GM21528 (cell line): ENCODE data around the gene ZNHIT3.
A peak's percentile ranks its signal among the peaks of the same experiment; 100 is the strongest.
"Not testable (repeated sequence)": the region's sequence is repeated elsewhere in the genome, so short reads cannot be mapped to it uniquely, and the experiment has no call there.

Source experiments
- ATAC-seq: cut with Tn5 transposase; IDR thresholded peaks from one replicate; pipeline ENCODE4 v1.9.1; 2021; ENCODE audit warnings: mild to moderate bottlenecking, moderate library complexity; ENCODE audit not compliant: unreplicated experiment, low FRiP score

ZNHIT3 gene

DNA sequence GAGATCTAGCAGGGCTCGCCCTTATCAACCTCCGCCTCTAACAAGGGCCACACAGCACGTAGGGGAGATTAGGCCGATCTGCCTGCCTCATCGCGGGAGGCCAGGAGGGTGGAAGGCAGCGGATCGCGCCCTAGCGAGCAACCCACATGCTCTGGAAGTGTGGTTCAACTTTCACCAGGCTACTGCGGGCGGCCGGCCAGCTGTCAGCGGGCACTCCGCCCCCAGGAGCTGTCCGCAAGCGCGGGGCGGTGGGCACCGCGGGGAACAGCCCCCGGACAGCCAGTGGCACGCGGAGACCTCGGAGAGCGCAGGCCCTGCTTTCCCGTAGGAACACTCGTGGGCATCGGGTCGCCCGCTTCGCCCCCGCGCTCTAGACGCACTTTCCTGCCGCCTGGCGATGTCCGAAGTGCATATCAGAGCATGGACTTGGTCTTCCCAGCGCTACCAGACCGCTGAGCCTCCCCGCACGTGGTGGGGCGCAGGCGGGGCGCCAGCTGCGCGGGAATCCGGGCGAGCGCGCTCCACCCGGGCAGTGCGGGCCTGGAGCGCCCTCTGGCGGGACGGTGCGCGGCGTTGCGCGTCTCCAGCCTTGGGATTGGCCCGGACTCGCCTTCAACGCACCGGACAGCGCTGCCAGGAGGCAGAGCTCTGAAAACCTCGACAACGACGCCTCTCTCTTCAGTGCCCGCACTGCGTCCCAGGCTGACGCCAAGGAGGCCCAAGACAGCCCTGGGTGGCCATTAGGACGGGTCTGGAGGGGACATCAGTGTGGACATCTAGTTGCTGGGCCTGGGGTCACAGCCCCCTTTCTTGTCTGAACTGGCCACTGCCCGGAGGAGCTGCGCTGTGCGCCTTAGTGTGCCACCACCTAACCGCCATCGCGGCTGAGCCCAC is 3.6 kb upstream of the ZNHIT3 start:
- no peak for ATAC-seq

DNA sequence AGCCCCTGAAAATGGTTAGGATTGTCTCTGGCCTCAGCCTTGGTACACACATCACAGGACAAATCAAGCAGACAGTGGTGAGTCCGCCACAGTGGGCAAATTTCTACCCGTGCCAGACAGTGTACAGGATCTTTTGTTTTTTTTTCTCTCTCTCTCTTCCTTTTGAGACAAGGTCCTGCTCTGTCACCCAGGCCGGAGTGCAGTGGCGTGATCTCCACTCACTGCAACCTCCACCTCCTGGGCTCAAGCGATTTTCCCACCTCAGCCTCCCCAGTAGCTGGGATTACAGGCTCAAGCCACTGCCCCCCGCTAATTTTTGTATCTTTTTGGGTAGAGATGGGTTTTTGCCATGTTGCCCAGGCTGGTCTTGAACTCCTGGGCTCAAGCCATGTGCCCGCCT is 2.5 kb upstream of the ZNHIT3 start:
- ATAC-seq: not testable (repeated sequence)

DNA sequence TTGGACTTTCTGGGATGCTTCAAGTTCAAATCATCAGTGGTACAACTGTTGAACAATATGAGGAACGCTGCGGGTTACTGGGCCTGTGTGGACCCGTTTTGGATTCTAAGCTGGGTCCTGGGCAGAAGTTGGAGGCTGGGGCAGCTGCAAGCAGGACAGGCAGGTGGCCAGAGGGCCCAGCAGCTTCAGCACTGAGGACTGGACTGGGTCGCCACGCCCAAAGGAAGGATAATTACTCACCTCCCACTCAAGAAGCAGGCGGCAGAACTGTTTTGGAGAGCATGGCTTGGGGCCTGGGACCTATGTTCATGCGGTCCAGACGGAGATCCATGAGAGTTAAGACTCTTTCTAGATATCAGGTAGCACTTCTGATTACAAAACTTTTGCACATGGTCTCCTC is 1.5 kb upstream of the ZNHIT3 start:
- no peak for ATAC-seq

DNA sequence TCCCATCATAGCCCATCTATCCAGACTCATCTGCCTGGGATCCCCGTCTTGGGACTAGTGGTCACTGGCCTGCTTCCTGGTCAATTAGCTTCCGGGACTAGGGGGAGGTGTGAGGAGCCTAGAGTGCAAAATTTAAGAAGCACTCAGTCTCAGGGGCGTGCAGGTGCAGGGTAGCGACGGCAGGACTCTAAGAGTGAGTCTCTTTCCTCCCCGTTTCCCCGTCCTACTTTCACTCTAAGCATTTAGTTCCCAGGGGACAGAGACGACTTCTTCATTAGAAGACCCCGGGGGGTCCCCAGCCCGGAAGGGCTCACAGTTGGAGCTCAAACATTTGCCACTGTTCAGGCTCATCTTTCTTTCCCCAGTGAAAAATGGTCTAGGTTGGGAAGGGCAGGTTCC is 677 bp upstream of the ZNHIT3 start:
- ATAC-seq: peak; percentile 12

DNA sequence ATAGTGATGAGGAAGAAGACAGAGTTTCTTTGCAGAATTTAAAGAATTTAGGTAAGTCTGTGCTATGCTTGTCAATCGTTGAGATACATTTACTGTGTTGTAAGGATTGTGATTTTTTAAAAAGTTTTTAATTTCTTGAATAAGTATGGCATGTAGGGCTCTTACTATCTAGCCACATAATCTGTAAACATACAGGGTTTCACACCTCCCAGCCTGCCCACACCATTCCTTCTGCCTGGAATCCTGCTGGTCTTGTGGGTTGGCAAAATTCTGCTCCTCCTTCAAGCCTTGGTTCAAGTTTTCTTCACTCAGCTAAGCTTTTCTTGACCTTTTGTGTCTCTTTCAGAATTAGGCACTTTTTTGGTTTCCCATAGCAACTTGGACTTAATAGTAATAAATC is 7.5 kb downstream of the ZNHIT3 start:
- no peak for ATAC-seq

DNA sequence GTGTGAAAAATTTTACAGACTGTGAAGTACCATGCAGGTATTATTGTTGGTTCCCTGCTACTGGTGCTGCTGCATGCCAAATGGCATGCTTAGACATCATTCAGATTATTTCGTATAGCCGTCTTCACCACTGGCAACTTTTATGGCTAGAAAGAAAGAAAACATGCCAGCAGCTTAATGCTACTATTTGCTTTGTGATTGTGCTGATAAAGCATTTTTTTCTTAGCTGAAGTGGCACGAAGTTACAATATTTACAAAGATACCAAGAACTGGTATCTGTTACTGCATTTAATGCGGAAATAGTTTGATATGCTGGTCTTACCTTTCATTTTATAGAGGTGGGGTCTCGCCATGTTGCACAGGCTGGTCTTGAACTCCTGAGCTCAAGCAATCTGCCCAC is 8.2 kb downstream of the ZNHIT3 start:
- ATAC-seq: no peak

DNA sequence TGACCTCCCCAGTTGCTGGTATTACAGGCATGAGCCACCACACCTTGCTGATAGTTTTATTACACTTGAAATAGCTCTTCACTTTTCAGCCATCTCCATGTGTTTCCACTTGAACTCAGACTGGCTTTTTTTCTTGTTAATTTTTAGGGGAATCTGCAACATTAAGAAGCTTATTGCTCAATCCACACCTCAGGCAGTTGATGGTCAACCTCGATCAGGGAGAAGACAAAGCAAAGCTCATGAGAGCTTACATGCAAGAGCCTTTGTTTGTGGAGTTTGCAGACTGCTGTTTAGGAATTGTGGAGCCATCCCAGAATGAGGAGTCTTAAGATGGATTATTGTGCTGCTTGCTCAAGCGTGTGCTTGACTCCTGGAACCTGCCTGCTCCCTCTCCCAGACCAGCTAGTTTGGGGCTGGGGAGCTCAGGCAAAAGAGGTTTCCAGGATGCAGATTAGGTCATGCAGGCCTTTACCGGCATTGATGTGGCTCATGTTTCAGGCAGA is 8.6 kb downstream of the ZNHIT3 start:
- no peak for ATAC-seq

DNA sequence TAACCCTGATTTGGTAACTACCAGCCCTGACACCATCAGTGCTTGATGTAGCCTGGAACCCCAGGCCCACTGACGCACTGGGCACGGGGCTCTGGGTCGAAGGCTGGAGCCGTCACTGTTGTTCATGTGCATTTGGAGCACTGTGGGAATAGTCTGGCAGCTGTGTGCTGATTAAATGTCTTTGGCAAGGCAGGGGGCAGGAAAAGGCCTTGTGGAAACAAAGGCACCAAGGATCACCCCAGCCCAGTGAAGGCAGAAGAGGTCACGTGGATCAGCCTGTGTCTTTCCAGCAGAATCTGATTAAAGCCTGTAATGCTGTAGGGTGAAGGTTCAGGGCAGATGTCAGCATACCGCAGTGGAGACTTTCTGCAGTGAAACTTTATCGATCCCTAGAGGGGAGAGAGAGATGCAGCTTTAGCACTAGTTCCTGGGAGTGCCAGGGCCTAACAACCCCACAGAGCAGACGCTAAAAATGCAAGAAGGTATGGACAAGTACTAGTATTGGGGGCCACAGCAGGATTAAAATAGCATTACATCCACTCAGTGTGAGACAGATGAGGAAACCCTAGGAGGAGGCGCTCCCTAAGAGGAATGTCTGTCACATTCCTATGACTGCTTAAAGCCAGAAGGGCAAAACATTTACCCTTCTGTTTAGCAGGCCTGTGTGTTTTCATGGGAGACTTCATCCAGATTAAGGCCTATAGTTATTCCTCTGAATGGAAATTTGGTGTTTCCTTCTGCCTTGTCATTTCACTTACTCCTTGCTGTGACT is 9.7 kb downstream of the ZNHIT3 start:
- no peak for ATAC-seq

DNA sequence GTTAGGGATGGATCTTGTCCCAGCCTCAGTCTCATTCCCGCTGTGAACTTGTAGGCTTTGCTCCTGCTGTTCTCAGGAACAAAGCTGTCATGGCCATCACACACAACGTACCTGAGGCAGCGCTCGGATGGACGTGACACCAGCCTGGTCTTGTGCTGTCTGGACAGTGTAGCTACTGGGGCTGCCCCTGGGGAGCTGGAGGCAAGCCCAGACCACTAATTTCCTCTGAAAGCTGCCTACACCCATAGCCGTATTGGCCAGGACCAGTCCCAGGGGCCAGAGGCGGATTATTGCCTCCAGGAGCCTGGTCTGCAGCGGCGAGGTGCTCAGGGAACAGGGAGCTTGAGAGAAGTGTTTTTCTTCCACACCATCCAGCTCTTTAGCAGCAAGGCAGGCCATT is 11.7 kb downstream of the ZNHIT3 start:
- no peak for ATAC-seq

DNA sequence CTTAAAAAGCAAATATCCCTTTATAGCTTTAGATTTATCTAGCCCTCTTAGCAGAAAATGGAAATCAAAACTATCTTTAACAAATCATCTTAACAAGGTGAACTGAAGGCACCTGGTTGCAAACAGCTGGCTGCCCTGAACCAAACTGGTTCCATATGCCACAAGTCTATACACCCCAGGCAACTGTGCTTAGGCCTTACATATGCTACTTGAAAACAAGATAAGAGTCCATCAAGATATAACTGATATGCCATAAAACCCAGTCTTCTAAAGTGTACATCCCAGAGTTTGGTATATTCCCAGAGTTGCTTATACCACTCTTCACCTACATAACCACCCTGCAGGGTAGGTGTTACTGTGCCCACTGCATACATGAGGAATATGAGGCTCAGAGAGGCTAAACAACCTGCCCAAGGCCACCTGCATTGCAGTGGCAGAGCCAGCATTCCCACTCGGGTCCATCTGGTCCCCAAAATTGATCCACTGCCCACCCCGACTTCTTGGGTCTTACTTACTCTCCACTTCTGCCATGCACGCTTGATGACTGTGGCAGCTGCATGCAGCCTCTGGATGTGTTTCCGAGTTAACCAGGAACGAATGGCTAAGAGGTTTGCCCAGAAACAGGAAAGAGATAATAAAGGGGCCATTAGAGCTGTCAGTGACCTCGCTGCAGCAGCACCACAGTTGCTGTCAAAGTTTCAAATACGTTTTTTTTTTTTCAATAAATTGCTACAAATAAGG is 12.2 kb downstream of the ZNHIT3 start:
- ATAC-seq: no peak

DNA sequence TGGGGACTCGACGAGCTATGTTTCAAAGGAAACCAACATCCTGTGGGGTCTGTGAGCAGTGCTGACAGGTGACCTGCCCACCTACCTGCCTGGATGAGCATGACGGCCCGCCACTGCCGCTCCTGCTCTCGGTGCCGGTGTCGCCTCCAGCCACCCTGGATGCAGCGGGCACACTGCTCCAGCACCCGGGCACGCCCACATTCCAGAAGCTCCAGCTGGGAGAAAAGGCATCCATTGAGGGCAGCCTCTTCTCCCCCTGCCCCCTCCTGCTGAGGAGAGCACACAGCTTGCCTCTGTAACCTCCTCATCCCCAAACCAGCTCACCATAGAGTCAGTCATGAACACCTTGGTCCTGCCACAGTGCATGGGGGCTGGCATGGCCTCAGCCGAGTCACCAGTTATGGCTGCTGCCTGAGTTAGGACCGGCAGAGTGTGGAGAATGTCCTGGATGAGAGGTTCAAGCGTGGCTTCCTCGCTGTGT is 14.3 kb downstream of the ZNHIT3 start:
- ATAC-seq: no peak

DNA sequence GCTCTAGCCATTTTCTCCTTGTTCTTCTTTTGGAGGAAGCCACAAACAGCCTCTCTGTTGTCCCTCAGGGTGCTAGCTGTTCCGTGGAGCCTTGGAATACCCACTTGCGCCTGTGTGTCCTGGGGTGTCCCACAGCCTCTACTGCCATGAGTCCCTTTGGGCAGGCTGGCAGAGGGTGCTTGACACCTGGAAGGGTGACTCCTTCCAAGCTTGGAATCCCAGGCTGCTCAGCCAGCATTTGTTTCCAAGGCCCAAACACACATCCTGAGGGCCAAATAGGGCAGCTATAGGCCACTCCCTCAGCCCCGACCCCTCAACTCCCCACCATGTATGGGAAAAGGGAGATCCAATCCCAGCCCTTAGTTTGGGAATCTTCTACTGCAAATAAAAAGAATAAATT is 14.9 kb downstream of the ZNHIT3 start:
- ATAC-seq: no peak

DNA sequence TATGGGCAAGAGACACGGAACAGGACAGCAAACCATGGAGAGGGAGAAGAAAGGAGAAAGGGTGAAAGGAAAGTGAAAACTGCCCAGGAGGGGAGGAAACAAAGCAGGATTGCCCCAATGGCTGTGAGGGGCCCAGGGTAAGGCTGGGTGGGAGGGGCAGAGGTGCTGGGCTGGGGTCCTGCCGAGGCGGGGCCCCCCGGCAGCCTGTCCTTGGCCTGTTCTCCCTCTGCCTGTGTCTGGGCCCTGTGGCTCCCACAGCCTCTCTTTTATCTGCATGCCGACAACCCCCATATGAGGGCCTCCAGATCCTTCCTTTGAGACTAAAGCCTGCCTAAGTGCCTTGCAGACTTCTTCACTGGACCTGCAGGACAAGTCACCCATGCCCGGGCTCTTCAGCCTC is 15.5 kb downstream of the ZNHIT3 start:
- ATAC-seq: no peak

DNA sequence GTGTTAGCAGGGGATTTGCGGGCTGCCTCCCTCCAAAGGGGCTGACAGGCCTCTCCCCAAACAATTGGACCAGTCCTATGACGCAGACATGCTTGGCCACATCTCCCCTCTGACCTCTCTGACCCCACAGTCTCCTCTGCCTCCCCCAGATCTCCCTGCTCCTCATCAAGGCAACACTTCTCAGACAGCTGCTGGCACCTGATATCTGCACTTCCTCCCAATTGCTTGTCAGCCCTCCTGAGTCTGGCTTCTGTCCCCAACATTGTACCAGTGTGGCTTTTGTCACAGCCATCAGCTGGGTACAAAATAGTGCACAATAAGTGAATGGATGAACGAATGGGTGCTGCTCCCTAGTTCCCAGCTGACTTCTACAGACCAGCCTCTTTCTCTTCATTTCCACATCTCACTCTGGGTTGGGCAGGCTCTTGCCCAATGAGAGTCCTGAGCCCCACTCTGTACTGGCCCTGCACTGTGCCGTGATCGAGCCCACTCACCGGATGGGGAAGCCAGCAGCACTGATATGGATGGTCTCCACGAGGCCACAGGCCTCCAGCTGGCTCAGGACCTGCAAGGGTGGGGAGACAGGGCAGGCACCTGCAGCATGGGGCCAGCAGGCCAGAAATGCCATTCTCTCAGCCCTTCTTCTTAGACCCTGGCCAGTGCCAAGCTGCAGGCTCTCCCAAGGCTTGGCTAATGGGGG is 17.1 kb downstream of the ZNHIT3 start:
- no peak for ATAC-seq

DNA sequence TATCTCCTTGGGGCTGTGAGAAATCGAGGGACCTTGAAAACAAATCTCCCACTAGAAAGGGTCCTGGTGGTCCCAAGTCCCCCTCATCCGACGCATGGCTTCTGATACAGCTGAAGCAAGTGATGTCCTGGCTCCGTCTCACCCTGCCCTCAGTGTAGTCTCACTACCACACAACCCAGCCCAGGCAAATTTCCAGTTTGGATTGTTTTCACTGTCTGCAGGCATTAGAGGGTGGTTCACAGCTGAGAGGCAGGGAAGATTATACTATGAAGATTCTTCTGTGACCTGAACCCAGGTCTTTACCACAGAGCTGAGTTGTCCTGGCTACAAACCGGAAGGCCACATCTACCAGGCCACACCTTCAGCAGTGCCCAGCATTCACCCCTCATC is 17.7 kb downstream of the ZNHIT3 start:
- ATAC-seq: no peak

DNA sequence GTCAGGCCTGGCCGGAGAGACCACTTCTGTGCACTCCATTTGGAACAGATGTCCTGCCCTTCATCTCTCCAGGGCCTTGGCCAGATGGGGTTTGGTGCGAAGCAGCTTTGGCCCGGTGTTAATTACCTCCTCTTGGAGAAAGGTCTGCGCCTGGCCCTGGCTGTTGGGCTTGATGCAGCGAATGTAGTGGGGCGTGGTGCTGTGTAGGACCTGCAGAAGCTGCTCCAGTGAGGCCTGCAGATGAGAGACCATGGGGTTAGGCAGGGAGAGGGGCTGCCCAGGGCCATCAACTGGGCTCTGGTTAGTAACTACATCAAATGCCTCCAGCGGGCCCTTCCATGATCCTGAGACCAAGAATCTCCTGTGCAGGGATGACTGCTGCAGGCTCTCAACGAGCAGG is 18.7 kb downstream of the ZNHIT3 start:
- ATAC-seq: no peak

DNA sequence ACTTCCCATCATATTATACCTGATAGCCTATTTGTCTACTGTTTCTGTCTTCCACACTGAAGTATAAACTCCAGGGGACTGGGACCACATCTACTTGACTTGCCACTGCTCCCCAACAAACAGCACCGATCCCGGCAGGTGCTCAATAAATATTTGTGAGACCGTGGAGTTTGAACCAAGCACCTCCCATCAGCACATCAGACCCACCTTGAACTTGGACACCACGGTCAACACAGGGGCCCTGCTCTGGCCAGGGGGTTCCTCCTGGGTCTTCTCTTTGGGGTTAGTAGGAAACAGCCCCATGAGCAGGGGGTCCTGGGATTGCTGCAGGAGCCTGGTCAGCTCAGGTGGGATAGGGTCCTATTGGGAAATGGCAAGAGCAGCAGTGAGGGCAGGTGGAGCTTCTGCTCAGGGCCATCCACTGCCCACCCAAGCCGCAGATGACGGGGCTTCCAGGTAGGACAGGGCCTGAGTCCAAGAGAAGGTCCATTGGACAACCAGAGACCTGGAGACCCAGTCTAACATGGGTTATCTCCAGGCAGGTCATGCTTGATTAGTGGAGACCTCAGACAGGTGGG is 19.9 kb downstream of the ZNHIT3 start:
- no peak for ATAC-seq

DNA sequence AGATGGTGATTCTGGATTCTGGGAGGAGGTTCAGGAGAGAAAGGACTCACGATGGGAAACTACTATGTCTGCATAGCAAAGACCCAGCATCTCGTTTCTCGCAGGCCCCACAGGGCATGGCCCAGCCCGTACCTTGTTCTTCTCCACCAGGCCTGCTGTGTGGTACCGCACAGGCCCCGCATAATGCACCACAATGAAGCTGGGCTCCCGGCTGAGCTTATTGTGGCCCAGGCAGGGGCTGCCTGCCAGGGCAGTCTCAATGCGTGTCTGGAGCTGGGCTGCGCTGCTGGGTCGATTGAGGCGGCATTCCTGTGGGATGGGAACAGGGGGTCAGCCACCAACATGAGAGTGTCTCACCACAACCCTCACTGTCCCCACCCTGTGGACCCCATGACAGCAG is 20.4 kb downstream of the ZNHIT3 start:
- no peak for ATAC-seq

DNA sequence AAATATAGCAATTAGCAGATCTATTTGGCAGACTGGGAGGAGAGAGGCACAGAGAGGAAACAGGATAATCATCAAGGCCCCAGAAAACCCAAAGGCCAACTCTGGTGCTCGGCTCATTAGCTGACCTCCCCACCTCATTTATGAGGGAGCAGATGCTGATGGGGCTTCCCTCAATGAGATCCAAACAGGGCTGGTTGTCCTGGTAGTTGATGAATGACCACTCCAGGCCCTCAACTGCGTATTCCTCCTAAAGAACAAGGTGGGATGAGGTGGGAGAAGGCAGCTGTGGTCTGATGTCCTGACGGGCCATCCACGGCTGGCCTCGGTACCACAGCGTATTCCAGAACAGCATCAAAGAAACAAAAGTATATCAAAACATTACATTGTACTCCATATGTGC is 20.8 kb downstream of the ZNHIT3 start:
- ATAC-seq: no peak

DNA sequence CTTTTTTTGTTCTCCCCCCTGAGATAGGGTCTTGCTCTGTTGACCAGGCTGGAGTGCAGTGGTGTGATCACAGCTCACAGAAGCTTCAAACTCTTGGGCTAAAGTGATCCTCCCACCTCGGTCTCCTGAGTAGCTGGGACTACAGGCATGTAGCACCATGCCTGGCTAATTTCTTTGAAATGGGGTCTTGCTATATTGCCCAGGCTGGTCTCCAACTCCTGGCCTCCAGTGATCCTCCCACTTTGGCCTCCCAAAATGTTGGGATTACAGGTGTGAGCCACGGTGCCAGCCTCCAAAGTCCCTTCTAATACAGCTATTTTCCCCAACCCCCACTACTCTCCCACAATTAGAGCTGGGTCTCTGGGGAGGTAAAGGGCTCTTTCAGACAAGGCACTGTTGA is 22.0 kb downstream of the ZNHIT3 start:
- ATAC-seq: not testable (repeated sequence)
